ENCODE data around the gene ZNF460.

ZNF460 gene

GRCh38 chr19:57282011-57282643 is 1.8 kb downstream of the ZNF460 start:
- no peak for DNase-seq

- DNase-seq, result no peak
These were observed 8.1 kb downstream of the ZNF460 start for GRCh38 chr19:57288373-57288772.

GRCh38 chr19:57290970-57291369 is 10.7 kb downstream of the ZNF460 start:
- DNase-seq, result no peak

- DNase-seq, result no peak
These were observed 12.3 kb downstream of the ZNF460 start for GRCh38 chr19:57292547-57292946.

- DNase-seq, result no peak
These were observed 13.4 kb downstream of the ZNF460 start for GRCh38 chr19:57293719-57294118.

- no peak for DNase-seq
These were observed 21.8 kb downstream of the ZNF460 start for GRCh38 chr19:57302020-57302465.

GRCh38 chr19:57302727-57303401 is 22.6 kb downstream of the ZNF460 start:
- DNase-seq, result no peak

- DNase-seq, result no peak
These were observed 24.8 kb downstream of the ZNF460 start for GRCh38 chr19:57305056-57305455.

- DNase-seq, result no peak
These were observed 28.2 kb downstream of the ZNF460 start for GRCh38 chr19:57308514-57308913.

GRCh38 chr19:57310792-57311191 is 30.5 kb downstream of the ZNF460 start:
- no peak for DNase-seq

- no peak for DNase-seq
These were observed 33.9 kb downstream of the ZNF460 start for GRCh38 chr19:57314146-57314545.

GRCh38 chr19:57317503-57317902 is 37.2 kb downstream of the ZNF460 start:
- no peak for DNase-seq

GRCh38 chr19:57319869-57320179 is 39.5 kb downstream of the ZNF460 start:
- no peak for DNase-seq

GRCh38 chr19:57320180-57321084 is 40.1 kb downstream of the ZNF460 start, which contains the start of gene ZNF543:
TSS of gene ZNF543 (plus strand) at chr19:57320472. CDS start at chr19:57320854, 382 bp downstream.
- peak; percentile 76 for DNase-seq

- no peak for DNase-seq
These were observed 40.8 kb downstream of the ZNF460 start for GRCh38 chr19:57321116-57321515.

GRCh38 chr19:57321751-57322150 is 41.5 kb downstream of the ZNF460 start:
- DNase-seq, result no peak

GRCh38 chr19:57324992-57325391 is 44.7 kb downstream of the ZNF460 start:
- DNase-seq, result no peak

- DNase-seq, result no peak
These were observed 47.7 kb downstream of the ZNF460 start for GRCh38 chr19:57327993-57328392.

- no peak for DNase-seq
These were observed 53.9 kb downstream of the ZNF460 start for GRCh38 chr19:57334191-57334590.

- DNase-seq, result no peak
These were observed 58.6 kb downstream of the ZNF460 start for GRCh38 chr19:57338877-57339276.

- DNase-seq, result no peak
These were observed 62.3 kb downstream of the ZNF460 start for GRCh38 chr19:57342582-57342981.
